ENCODE measurements around the gene SLIT3. TPM values are rescaled to one million over a fixed set of nuclear protein-coding genes. Genes with fewer than 3 reads are reported as not detected.

The SLIT3 gene
- total RNA-seq, 2 experiments from 2014 or later = 1.8 to 2.1 TPM

DNA sequence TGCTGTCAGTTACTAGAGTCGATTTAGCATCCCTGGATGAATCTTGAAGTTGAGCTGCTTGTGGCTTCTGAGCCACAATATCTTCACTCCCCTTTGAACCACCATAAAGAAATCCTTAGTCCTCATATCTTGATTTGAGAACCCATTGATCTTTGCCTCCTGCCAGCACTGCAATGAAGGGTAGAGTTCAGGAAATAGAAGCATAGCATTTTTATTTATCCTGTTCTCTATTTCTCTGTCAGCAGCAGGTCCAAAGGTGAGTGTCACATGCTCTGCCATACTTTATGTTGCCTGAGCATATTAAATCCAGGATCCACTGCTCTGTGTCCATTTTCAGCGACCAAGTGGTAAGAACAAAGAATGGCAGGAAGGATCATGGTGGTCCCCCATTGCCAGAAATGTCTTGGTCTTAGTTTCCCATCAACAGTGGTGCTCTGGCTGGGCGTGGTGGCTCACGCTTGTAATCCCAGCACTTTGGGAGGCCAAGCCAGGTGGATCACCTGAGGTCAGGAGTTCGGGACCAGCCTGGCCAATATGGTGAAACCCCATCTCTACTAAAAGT, 641.6 kb downstream of the SLIT3 start:
- POLR2A ChIA-PET = no interaction called here

DNA sequence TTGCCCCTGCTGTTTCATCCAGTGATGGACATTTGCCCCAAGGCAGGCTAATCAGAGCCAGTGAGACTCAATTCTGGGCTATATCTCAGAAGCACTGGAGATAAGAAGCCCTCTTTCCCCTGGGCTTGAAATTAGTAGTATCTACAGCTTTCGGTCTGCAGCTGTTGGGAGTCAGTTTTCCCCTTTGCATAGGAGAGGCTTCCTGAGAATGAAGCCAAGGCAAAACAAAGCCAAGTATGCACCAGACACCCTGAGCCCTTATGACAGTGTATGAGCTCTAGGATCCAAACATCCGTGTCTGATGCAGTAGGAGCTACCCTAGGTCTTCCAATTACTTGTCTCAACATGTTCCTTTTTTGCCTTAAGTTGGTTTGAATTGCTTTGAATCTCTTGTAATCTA, 642.5 kb downstream of the SLIT3 start:
- Mint-ChIP-seq H3K27me3 (no peaks in the 10 kb centered on the region), H3K9me3 (no peaks in the 10 kb centered on the region), H3K27ac (no peak overlapping the region), H3K36me3 (no peaks in the 10 kb centered on the region), H3K4me3 (no peak overlapping the region), H3K4me1 (ENCODE audit: low read depth) (peaks cover 1% of the 10 kb centered on the region)
- POLR2A ChIA-PET = no interaction called here
- intact Hi-C loops (cut with micrococcal nuclease) = no loop called here
- CTCF ChIA-PET = no interaction called here
- no peak for DNase-seq

More for the DNA sequence above, 641.6 kb downstream of the SLIT3 start:
- Mint-ChIP-seq H3K4me3 (no peak overlapping the region), H3K9me3 (no peaks in the 10 kb centered on the region), H3K27me3 (no peaks in the 10 kb centered on the region), H3K36me3 (no peaks in the 10 kb centered on the region), H3K27ac (no peak overlapping the region), H3K4me1 (ENCODE audit: low read depth) (no peaks in the 10 kb centered on the region)
- CTCF ChIA-PET = no interaction called here
- no peak for DNase-seq
- intact Hi-C loops (cut with micrococcal nuclease) = no loop called here

DNA sequence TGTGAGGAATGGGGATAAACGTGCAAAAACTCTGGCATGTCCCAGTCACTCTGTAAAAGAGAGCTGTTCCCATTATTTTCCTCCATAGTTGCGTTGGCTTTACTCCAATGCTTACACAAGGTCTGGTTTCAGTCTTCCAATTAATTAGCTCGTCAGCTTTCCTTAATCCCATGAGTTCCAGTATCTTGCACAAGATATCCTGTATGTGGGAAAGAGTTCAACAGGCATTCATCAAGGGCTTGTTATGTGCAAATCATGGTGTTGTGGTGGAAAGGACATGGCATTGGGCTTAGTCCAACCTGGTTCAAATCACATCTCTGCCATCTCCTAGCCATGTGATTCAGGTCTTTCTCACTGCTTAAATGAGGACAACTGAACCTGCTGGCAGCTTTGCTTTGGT, 644.3 kb downstream of the SLIT3 start:
- intact Hi-C loops (cut with micrococcal nuclease) = no loop called here
- H3K4me3 Mint-ChIP-seq = no peak overlapping the region
- H3K27me3 Mint-ChIP-seq = no peaks in the 10 kb centered on the region
- H3K27ac Mint-ChIP-seq = no peak overlapping the region
- peaks cover 1% of the 10 kb centered on the region for H3K4me1 Mint-ChIP-seq (ENCODE audit: low read depth)
- POLR2A ChIA-PET = no interaction called here
- CTCF ChIA-PET = no interaction called here
- no peaks in the 10 kb centered on the region for H3K36me3 Mint-ChIP-seq
- DNase-seq = no peak
- H3K9me3 Mint-ChIP-seq = no peaks in the 10 kb centered on the region

DNA sequence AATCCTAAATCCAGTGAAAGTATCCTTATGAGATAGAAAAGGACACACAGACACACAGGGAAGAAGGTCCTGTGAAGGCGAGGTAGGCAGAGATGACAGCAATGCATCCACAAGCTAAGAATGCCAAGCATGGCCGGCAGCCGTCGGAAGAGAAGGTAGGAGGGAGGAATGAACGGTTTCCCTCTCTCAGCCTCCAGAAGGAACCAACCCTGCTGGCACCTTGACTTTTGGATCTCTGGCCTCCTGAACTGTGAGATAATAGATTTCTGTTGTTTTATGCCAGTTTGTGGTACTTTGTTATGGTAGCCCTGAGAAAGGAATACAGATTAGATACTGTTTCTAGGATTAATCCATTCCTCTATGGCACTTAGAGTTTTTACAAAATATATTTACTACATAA, 645.6 kb downstream of the SLIT3 start:
- intact Hi-C loops (cut with micrococcal nuclease) = no loop called here
- no peaks in the 10 kb centered on the region for H3K9me3 Mint-ChIP-seq
- no peaks in the 10 kb centered on the region for H3K27me3 Mint-ChIP-seq
- no peak for DNase-seq
- peaks cover 1% of the 10 kb centered on the region for H3K4me1 Mint-ChIP-seq (ENCODE audit: low read depth)
- H3K4me3 Mint-ChIP-seq = no peak overlapping the region
- ChIA-PET POLR2A (no interaction called here), CTCF (no interaction called here)
- H3K36me3 Mint-ChIP-seq = no peaks in the 10 kb centered on the region
- H3K27ac Mint-ChIP-seq = no peak overlapping the region

DNA sequence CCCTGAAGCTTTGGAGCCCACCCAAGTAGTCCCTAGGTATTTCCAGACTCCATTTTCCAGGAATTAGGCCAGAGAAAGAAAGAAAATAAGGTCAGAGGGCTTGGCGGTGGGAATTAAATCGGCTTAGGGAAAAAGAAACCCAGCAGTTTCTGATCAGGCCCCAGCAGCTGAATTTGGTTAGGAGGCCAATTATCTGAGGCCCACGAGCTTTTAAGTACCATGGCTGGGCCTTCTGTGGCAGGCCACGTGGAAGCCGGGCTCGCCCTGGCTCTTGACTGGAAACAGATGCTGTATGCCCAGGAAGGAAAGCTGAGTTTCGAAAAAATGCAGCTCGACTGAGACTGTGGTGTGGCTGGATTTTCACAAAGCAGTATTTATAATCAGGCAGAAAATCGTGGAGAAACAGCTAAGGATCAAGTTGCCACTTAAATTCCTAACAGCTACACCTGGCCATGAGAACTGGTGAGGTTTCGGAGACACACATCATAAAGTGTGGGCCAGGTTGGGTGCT, 646.7 kb downstream of the SLIT3 start:
- ChIA-PET POLR2A (no interaction called here), CTCF (no interaction called here)
- H3K9me3 Mint-ChIP-seq = no peaks in the 10 kb centered on the region
- H3K36me3 Mint-ChIP-seq = no peaks in the 10 kb centered on the region
- H3K4me1 Mint-ChIP-seq (ENCODE audit: low read depth) = peaks cover 1% of the 10 kb centered on the region
- H3K4me3 Mint-ChIP-seq = no peak overlapping the region
- H3K27me3 Mint-ChIP-seq = no peaks in the 10 kb centered on the region
- DNase-seq = no peak
- intact Hi-C loops (cut with micrococcal nuclease) = no loop called here
- H3K27ac Mint-ChIP-seq = no peak overlapping the region

DNA sequence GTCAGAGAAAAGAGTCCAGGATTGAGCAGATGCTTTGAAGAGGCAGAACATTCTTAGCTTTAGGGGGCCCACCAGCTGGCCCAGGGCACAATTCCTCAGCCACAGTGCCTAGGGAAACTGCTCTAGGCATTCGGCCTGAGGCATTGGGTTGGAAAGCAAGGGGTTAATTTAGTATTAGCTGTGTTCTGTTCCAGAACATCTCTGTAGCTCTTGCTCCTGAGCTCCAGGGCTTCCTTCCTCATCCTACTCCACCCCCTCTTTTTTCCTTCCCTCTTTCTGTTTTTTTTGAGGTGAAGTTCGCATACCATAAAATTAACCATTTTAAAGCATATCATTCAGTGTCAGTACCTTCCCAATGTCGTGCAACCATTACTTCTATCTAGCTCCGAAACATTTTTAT, 647.3 kb downstream of the SLIT3 start:
- Mint-ChIP-seq H3K9me3 (no peaks in the 10 kb centered on the region), H3K27ac (no peak overlapping the region), H3K4me1 (ENCODE audit: low read depth) (peaks cover 1% of the 10 kb centered on the region), H3K36me3 (no peaks in the 10 kb centered on the region), H3K4me3 (no peak overlapping the region), H3K27me3 (no peaks in the 10 kb centered on the region)
- ChIA-PET POLR2A (no interaction called here), CTCF (interaction anchor here (0.7 kb wide), 1 partner anchor 306 kb away, joined by 3 read pairs; no protein-coding TSS in a partner anchor)
- DNase-seq = no peak
- intact Hi-C loops (cut with micrococcal nuclease) = no loop called here

DNA sequence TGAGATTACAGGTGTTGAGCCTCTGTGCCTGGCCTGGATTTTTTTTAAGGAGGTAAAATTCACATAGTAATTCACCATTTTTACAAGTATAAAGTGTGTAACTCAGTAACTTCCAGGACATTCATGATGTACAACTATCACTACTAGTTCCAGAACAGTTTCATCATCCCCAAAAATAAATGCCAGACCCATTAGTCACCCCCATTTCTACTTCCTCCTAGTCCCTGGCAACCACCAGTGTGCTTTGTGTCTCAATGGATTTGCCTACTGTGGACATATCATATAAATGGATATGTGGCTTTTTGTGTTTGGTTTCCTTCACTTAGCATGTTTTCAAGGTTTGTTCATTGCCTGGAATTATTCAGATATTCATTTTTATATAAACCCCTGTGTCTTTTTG, 649.3 kb downstream of the SLIT3 start:
- no peak for DNase-seq
- Mint-ChIP-seq H3K27ac (no peak overlapping the region), H3K9me3 (no peaks in the 10 kb centered on the region), H3K36me3 (no peaks in the 10 kb centered on the region), H3K4me3 (no peak overlapping the region), H3K27me3 (no peaks in the 10 kb centered on the region), H3K4me1 (ENCODE audit: low read depth) (peaks cover 1% of the 10 kb centered on the region)
- CTCF ChIA-PET = no interaction called here
- intact Hi-C loops (cut with micrococcal nuclease) = no loop called here
- POLR2A ChIA-PET = no interaction called here

DNA sequence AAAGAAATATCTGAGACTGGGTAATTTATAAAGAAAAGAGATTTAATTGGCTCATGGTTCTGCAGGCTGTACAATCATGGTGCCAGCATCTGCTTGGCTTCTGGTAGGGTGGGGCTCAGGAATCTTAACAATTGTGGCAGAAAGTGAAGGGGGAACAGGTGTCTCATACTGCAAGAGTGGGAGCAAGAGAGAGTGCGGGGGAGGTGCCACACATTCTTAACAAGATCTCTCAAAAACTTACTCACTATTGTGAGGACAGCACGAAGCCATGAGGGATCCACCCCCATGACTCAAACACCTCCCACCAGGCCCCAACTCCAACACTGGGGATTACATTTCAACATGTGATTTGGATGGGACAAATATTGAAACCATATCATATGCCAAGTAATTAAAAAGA, 651.6 kb downstream of the SLIT3 start:
- intact Hi-C loops (cut with micrococcal nuclease) = no loop called here
- Mint-ChIP-seq H3K27me3 (no peaks in the 10 kb centered on the region), H3K27ac (no peak overlapping the region), H3K4me1 (ENCODE audit: low read depth) (peaks cover 1% of the 10 kb centered on the region), H3K36me3 (no peaks in the 10 kb centered on the region), H3K4me3 (no peak overlapping the region), H3K9me3 (peaks cover 3% of the 10 kb centered on the region)
- peak; percentile 12 for DNase-seq
- ChIA-PET POLR2A (no interaction called here), CTCF (no interaction called here)

DNA sequence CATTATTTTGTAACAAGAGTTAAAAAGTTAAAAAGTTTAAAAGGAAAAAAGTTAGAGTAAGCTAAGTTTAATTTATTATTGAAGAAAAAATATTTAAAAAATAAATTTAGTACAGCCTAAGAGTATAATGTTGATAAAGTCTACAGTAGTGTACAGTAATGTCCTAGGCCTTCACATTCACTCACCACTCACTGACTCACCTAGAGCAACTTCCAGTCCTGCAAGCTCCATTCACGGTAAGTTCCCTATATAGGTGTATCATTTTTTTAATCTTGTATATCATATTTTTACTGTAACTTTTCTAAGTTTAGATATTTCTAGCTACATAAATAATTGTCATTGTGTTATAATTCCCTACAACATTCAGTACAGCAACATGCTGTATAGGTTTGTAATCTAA, 652.4 kb downstream of the SLIT3 start:
- CTCF ChIA-PET = interaction anchor here (0.8 kb wide), 1 partner anchor 31 kb away, joined by 3 read pairs; no protein-coding TSS in a partner anchor

DNA sequence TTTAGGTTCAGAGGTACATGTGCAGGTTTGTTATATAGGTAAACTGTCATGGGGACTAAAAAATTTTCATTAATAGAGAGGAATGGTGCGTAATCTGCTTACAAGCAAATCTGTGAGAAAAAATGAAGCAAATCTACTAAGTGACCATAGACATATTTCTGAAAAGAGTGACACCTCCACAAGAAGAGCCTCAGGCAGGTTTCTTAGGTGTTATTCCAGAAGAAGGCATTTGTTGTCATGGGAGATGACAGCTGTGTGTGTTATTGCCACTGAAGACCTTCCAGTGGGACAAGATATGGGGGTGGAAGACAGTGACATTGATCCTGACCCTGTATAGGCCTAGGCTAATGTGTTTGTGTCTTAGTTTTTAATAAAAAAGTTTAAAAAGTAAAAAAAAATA, 652.9 kb downstream of the SLIT3 start:
- peaks cover 3% of the 10 kb centered on the region for H3K9me3 Mint-ChIP-seq
- intact Hi-C loops (cut with micrococcal nuclease) = no loop called here
- no peaks in the 10 kb centered on the region for H3K27me3 Mint-ChIP-seq
- ChIA-PET POLR2A (no interaction called here), CTCF (interaction anchor here (0.8 kb wide), 1 partner anchor 32 kb away, joined by 3 read pairs; no protein-coding TSS in a partner anchor)
- H3K4me1 Mint-ChIP-seq (ENCODE audit: low read depth) = no peaks in the 10 kb centered on the region
- no peak overlapping the region for H3K27ac Mint-ChIP-seq
- no peaks in the 10 kb centered on the region for H3K36me3 Mint-ChIP-seq
- no peak for DNase-seq
- H3K4me3 Mint-ChIP-seq = no peak overlapping the region

More for the DNA sequence above, 652.4 kb downstream of the SLIT3 start:
- Mint-ChIP-seq H3K4me3 (no peak overlapping the region), H3K27me3 (no peaks in the 10 kb centered on the region), H3K4me1 (ENCODE audit: low read depth) (no peaks in the 10 kb centered on the region), H3K9me3 (peaks cover 3% of the 10 kb centered on the region), H3K27ac (no peak overlapping the region), H3K36me3 (no peaks in the 10 kb centered on the region)
- intact Hi-C loops (cut with micrococcal nuclease) = no loop called here
- POLR2A ChIA-PET = no interaction called here
- no peak for DNase-seq

DNA sequence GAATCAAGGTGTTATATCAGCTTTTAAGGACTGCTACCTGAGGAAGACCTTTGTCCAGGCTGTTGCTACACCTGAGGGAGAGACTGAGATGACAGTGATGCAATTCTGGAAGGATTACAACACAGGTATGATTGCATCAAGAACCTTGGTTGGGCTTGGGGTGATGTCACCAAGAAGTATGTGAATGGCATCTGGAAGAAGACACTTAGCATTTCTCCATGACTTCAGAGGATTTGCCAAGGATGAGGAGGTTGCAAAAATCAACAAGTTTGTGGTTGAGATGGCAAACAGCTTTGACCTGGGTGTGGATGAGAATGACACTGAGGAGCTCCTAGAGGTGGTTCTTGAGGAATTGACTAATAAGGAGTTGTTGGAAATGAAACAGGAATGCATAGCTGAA, 653.9 kb downstream of the SLIT3 start:
- no peaks in the 10 kb centered on the region for H3K27me3 Mint-ChIP-seq
- ChIA-PET CTCF (no interaction called here), POLR2A (no interaction called here)
- peaks cover 3% of the 10 kb centered on the region for H3K9me3 Mint-ChIP-seq
- no peak overlapping the region for H3K27ac Mint-ChIP-seq
- no peaks in the 10 kb centered on the region for H3K4me1 Mint-ChIP-seq (ENCODE audit: low read depth)
- H3K36me3 Mint-ChIP-seq = no peaks in the 10 kb centered on the region
- no peak for DNase-seq
- intact Hi-C loops (cut with micrococcal nuclease) = no loop called here
- H3K4me3 Mint-ChIP-seq = no peak overlapping the region

DNA sequence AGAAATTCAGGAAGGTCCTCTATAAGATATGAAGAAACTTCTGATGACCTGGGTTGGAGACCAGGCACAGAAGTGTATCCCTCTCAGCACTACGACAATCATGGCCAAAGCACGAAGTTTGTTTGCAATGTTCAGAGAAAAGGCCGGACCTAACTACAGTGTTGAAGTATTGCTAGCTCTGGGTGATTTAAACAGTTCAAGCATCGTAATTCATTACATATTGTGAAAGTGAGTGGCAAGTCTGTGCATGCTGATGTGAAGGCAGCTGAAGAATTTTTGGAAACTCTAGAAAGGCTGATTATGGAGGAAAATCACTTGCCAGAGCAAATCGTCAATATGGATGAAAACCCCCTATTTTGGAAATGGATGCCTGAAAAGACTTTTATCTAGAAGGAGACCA, 654.6 kb downstream of the SLIT3 start:
- H3K27me3 Mint-ChIP-seq = no peaks in the 10 kb centered on the region
- no peak overlapping the region for H3K27ac Mint-ChIP-seq
- H3K36me3 Mint-ChIP-seq = no peaks in the 10 kb centered on the region
- H3K4me3 Mint-ChIP-seq = no peak overlapping the region
- H3K4me1 Mint-ChIP-seq (ENCODE audit: low read depth) = no peaks in the 10 kb centered on the region
- intact Hi-C loops (cut with micrococcal nuclease) = no loop called here
- no peak for DNase-seq
- peaks cover 3% of the 10 kb centered on the region for H3K9me3 Mint-ChIP-seq
- ChIA-PET POLR2A (no interaction called here), CTCF (no interaction called here)

DNA sequence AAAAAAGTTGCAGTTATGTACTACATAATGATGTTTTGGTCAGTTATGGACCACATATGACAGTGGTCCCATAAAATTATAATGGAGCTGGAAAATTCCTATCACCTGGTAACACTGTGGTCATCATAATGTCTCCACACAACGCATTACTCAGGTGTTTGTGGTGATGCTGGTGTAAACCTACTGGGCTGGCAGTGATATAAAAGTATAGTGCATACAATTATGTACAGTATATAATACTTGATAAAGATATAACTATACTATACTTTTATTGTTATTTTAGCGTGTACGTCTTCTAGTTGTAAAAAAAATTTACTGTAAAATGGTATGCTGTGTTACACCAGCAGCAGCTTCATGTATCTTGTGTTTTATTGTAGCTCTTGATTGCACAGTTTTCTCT, 655.7 kb downstream of the SLIT3 start:
- H3K4me1 Mint-ChIP-seq (ENCODE audit: low read depth) = no peaks in the 10 kb centered on the region
- intact Hi-C loops (cut with micrococcal nuclease) = no loop called here
- DNase-seq = no peak
- no peaks in the 10 kb centered on the region for H3K27me3 Mint-ChIP-seq
- no peaks in the 10 kb centered on the region for H3K36me3 Mint-ChIP-seq
- ChIA-PET POLR2A (no interaction called here), CTCF (no interaction called here)
- no peak overlapping the region for H3K4me3 Mint-ChIP-seq
- H3K27ac Mint-ChIP-seq = no peak overlapping the region
- peaks cover 3% of the 10 kb centered on the region for H3K9me3 Mint-ChIP-seq

Measured in activated CD4-positive, alpha-beta memory T cell treated with anti-CD3 and anti-CD28 coated beads for 36 hours (primary cell).